Mesenteric fat pad (tissue), 1 donor: ENCODE measurements around the gene TMEM271. TPM values are rescaled to one million over a fixed set of nuclear protein-coding genes. Genes with fewer than 3 reads are reported as not detected.
A peak's percentile ranks its signal among the peaks of the same experiment; 100 is the strongest.

ENCODE experiments used
- DNase-seq: peaks from one replicate; pipeline ENCODE4 v3.0.0-alpha.2; 2020; ENCODE audit warnings: low spot score
- total RNA-seq: library from RNA; stranded (reverse); fragmentation: NEBNext Ultra II Directional; extraction: Animal tissue kit (Norgen Biotek cat#: 25700); gene quantifications from one replicate; pipeline ENCODE4 v1.2.1, GENCODE V29; 2021
- donor health status: DM: yes; HTN: yes; CAD: no.

The TMEM271 gene
- total RNA-seq, 1 donor from 2014 or later: not detected

DNA sequence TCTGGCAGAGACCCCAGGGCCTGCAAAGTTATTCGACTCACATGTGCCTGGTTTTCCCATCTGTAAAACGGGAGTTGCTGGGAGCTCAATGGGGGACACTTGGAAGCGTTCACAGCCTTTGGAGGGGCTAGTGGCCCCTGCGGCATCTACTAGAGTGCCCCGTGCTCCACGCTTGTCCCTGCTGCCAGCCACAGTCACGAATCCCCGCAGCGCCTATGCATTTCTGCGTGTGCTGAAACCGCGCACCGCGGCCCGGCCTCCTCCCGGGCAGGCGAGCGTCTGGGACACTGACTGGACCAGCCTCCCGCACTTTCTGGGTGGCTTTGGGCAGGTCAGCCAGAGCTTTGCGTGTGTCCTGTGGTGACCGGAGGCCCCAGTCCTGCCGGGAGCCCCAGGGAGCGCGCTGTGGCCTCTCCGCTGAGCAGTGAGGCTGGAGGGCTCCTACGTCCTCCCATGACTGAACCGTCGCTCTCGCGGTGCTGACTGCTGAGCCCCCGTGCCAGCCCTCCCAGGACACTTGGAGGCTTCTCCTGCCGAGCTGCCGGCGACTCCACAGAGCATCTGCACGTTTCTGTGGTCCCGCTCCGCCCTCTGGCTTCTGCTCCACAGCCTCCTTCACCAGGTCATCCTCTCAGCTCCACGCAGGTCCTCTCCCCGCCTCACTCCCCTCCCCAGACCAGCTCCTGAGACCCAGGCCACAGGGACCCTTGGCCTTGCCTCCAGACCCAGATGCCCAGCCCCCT lies 40.7 kb downstream of the TMEM271 start:
- DNase-seq: peak; percentile 83

DNA sequence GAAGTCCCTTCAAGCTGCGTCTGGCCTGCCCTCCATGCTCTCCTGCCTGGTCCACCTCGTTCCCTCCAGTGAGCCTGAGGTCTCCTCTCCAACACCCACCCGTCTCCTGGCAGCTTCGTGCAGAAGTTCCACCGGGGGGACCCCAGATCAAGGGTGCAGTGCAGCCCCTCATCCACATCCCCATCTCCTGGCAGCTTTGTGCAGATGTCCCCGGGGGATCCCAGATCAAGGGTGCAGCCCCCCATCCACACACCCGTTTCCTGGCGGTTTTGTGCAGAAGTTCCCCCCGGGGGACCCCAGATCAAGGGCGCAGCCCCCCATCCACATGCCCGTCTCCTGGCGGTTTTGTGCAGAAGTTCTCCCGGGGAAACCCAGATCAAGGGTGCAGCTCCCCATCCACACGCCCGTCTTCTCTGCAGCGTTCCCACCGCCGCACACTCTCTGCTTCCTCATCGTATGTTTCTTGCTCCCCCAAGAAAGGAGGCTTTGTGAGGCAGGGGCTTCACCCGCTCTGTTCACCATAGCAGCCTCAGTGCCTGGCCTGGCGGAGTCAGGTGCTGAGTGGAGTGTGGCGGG lies 41.4 kb downstream of the TMEM271 start:
- DNase-seq: peak; percentile 64

DNA sequence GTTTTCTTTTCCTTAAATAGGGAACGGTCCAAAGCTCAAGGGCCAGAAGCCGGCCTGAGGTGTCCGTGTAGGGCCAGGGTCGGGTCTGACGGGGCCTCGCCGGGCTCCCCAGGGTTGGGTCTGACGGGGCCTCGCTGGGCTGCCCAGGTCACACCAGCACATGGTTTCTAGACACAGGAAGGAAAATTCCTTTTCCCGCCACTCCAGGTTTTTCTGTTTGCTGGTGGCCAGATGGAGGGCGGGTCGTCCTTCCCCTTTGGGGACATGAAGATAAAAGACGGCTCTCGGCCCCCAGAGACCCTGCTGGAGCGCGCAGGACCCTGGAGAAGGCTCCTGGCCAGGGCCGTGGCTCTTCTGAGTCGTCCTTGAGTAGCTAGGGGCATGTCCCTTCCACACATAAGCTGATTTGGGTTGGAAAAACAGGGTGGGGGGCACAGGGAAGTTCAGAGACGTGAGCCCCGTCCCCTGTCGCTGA lies 42.0 kb downstream of the TMEM271 start:
- DNase-seq: peak; percentile 75

DNA sequence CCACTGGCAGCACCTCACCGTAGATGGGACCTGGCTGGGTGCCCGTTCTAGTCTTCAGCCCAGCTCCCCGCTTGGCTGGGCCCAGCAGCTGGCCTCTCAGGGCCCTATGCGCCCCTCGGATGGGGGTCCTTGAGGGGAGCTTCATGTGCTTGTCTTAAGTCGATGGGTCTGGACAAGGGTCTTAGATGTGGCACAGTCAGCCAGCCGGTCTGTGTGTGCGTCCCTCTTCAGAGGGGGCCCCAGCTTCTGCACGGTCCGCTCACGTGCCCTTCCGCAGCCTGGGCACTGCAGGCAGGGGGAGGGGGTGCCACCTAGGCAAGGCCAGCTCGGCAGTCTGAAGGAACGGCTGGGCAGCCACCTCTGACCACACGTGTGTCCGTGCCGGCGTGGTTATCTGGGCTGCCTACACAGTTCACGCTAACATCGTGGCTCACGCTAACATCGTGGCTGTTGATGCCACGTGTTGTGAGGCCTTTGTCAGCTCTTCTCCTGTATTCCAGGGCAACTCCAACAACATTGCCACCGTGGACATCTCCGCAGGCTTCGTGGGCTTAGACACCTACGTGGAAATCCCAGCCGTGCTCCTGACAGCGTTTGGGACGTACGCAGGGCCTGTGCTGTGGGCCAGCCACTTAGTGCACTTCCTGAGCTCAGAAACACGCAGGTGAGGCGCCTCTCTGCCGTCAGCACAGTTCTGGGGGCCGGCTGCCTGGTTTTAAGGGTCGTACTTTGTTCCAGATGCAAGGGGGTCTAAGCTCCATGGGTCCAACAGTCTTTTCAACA lies 42.6 kb downstream of the TMEM271 start:
- DNase-seq: peak; percentile 83

DNA sequence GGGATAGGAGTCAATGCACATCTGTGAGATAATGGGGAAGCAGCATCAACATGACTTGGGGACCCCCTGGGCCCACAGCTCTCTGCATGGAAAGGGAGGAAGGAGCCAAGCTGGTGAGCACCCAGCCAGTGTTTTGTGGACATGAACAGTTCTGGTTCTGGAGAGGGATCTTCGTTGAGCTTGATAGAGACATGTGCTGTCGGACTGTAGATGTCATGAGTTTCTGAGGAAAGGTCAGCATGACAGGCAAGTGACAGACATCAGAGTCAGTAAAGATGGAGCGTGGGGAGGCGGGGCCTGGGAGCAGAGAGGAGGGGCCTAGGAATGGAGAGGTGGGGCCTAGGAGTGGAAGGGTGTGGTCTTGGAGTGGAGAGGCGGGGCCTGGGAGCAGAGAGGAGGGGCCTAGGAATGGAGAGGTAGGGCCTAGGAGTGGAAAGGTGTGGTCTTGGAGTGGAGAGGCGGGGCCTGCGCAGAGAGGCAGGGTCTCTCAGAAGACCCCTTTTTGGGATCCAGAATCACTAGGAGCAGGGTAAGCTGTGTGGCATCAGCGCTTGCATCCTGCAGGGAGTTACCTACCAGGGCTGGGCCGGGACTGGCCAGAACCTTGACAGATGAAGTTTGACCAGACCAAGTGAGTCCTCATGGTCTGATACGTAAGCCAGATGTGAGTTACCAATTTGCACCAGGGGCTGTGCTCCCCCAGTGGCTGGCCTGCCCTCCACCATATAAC lies 43.3 kb downstream of the TMEM271 start:
- peak; percentile 76 for DNase-seq

DNA sequence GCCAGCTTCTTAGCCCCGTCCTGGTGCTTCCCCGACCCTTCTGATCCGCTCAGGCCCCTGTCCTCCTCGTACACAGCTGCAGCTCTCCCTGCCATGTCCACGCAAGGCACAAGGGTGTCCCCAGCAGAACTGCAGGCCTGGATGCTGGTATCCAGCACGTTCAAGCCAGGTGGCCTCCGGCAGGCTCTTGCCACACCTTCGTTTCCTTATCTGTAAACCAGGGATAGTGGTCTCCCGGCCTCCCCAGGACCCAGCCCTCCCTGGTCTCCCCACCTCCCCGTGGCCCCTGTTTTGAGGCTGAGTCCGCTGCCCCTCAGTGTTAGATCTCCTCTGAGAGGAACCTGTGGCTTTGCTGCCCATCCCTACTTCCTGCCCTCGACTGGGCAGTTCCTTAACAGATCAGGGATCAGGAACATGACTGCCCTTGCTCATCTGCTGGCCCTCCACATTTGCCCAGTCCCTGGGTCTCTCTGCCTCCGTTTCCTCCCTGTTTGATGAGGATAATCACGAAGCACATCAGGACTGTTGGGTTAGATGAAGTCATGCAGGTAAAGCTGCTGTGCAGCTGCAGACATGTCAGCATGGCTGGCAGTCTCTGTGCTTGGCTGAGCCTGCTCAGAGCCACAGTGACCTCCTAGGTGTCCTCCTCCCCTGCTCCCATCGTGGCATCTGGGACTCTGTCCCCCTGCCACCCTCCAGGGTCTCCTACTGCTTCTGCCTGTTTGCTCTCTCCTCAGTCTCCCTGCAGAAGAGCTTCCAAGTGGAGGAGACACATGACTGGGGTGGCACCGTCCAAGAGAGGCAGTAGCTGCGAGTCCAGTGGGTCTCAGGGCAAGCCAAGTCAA lies 44.2 kb downstream of the TMEM271 start:
- peak; percentile 77 for DNase-seq

DNA sequence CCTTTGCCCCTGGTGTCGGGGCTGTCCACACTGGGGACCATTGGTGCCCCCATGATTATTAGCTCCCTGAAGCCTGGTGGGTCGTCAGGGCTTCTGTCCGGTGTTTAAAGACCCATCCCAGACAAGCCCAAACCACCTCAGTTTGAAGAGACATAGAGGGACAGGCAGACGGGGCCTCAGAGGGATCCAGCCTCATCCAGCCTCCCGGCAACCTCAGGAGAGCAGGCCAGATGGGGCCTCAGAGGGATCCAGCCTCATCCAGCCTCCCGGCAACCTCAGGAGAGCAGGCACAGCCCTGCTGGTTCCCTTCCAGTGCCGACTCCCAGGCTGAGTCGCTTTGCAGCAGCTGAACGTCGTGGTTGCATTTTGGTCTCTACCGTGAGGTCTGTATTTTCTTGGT lies 45.0 kb downstream of the TMEM271 start:
- peak; percentile 35 for DNase-seq

DNA sequence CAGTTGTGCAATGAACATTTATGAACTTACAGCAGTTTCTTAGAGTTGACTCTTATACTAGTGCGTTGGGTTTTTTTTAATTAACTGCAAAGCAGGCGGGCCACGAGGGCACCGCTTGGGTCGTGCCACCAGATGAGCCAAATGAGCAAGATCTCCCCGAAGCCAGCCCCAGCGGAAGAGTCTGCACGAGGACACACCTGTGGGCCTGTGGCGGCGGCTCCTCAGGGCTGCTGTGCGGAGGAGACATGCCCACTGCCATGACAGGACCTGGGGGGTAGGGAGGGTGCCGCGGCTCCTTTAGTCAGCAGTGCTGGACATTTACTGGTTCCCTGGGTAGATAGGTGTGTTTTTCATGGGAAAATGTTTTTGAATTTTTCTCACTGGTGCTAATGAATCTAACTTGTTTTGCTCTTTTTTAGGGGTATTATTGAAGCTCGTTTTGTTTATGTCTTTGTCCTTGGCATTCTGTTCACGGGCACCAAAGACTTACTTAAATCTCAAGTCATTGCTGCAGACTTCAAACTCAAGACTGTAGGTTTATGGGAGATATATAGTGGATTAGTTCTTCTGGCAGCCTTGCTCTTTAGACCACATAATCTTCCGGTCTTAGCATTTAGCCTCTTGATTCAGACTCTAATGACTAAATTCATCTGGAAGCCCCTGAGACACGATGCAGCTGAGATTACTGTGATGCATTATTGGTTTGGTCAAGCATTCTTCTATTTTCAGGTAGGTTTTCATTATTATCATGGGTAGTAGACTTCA lies 45.9 kb downstream of the TMEM271 start:
- peak; percentile 30 for DNase-seq

DNA sequence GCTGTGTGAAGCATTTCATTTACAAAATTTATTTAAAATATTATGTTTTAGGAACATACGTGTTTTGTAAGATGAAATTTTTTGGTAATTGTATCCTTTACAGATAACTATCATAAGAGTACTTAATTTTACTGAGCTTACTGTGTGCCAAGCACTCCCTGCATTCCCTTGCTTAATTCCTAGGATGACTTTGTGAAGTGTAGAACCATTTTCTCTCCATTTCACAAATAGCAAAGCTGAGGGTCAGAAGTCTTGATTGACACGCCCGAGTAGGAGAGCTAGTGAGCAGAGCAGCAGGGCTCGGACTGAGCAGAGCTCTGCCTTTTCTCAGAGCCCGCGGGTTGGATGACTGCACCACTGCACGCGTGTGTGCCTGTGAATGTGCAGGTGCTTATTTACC lies 46.5 kb downstream of the TMEM271 start:
- peak; percentile 62 for DNase-seq

DNA sequence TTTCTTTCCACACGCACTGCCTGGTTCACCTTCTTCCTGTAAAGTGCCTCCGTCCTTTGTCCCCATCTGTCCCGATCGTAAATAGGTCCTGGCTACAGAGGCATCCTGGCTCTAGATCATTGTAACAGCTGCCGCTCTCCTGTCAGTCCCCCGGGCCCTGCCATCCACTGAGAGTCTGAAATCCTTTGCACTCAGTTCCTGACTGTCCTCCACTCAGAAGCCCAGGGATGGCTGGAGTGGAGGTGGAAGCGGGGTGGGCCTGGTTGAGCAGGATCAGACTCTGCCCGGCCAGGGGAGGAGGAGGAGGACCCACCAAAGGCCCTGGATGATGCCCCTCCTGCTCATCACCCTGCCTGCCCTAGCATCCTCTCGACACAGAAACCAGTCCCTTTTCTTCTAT lies 47.3 kb downstream of the TMEM271 start:
- DNase-seq: peak; percentile 30

DNA sequence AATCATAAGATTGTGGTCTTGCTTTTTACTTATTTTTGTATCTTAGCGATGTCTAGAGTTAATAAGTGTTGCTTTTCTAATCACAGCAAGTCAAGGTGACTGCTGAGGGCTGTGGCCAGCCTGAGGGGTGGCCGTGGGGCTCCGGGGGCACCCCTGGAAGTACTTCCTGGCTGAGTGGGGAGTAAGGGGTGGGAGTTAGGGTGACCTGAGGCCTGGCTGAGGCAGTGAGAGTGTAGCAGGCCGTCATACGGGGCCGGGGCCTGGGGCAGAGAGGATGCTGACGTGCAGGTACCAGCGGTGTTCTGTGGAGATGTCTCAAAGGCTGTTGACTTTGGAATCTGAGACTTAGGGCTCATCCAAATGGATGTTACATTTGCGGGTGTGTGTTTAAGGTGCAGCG lies 47.8 kb downstream of the TMEM271 start:
- peak; percentile 20 for DNase-seq

DNA sequence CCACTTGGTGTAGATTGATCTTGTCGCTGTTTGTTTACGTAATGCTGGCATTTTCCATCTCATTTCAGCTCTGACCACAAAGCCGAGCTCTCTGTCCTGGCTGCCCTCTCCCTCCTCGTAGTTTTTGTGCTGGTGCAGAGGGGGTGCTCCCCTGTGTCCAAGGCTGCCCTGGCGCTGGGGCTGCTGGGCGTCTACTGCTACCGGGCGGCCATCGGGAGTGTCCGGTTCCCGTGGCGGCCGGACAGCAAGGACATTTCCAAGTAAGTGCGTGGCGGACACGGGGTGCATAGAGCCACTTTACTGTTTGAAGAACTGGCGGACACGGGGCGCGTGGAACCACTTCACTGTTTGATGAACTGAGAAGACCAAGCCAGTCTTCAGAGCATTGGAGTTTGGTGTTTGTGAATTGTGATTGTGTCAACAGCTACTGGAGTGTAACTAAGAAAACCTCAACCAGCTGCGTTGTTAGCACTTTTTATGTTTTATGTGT lies 49.1 kb downstream of the TMEM271 start:
- DNase-seq: peak; percentile 88

DNA sequence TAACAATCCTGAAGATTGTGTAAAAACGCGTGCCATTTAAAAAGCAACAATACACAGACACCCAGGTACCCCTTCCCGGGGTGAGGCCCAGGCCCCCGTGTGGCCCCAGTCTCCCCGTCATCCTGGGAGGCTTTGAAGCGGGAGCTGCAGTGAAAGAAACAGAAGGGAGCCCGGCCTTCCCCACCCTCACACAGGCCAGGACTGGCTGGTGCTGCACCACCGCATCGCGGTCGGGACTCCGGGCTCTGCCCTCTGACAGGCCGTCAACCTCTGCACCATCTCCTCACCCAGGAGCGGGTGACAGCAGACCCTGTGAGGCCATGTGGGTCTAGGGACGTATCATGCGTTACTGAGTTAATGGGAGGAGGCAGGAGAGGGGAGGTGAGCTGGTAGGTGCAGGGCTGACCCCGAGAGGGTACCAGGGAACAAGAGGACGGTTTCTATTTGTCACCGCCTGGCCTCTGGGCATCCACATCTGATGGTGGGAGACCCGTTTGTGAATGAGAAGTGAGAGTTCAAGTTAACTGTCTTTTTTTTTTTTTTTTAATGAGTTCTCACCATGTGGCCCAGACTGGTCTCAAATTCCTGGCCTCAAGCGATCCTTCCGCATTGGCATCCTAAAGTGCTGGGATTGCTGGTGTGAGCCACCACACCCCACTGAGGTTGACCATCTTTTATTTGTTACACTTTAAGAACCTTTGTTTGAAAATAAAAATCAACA lies 49.7 kb downstream of the TMEM271 start:
- peak; percentile 67 for DNase-seq

DNA sequence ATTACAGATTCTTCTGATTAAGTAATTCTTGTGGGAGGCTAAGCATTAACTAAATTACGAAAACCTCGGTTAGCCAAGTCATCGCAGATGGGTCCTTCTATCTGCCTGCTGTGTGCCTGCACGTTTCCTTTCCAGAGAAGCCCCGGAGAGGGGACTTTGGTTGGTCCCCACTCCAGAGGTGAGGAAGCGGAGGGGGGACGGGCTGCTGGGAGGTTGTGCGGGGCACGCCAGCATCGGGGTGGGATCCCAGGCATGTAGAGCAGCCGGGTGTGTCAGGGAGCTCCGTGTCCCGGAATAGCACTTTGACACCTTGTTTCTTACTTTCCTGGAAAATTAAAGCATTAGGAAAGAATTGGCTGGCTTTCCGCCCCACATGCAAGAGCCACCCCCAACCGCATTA lies 50.4 kb downstream of the TMEM271 start:
- peak; percentile 57 for DNase-seq

DNA sequence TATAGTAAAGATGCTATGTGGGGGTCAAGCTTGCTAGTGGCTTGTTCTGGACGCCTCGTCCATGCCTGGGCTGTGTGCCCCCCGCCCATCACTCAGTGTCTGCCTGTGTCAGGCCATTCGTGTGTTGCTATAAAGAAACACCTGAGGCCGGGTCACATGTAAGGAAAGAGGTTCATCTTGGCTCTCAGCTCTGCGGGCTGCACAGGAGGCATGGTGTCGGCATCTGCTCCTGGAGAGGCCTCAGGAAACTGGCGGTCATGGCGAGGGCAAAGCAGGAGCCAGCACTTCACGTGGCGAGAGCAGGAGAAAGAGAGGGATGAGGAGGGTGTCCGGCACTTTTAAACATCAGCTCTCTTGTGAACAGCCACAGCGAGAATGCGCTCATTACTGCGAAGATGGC lies 51.9 kb downstream of the TMEM271 start:
- DNase-seq: peak; percentile 64
